Activated naive CD8-positive, alpha-beta T cell treated with anti-CD3 and anti-CD28 coated beads, Interleukin-2, amount 10 ng/mL, durations not matched to agents 7 days and 5 days (primary cell): ENCODE measurements around the gene FGFBP2. TPM values are rescaled to one million over a fixed set of nuclear protein-coding genes. Genes with fewer than 3 reads are reported as not detected.

ENCODE experiments used
- ATAC-seq: fragments of 150-1000 bp; cut with Tn5 transposase; one replicate; pipeline ENCODE4 v1.10.0; 2021; ENCODE audit warnings: low read depth, moderate library complexity
- POLR2A ChIA-PET: fragments of 350-600 bp; sonication (Branson Sonifier 250); formaldehyde crosslinking; loops from one replicate; lab custom pipeline; 2021; ENCODE audit warnings: antibody characterized with exemption; lab: Charles Lee
- DNase-seq: peaks from one replicate; pipeline ENCODE4 v3.0.0; 2021
- H3K27ac Mint-ChIP-seq: one replicate; pipeline ENCODE4 v1.8.0; 2022; ENCODE audit warnings: mild to moderate bottlenecking, mixed read lengths
- H3K27me3 Mint-ChIP-seq: one replicate; pipeline ENCODE4 v1.8.0; 2022; ENCODE audit warnings: mild to moderate bottlenecking, moderate library complexity, mixed read lengths
- H3K36me3 Mint-ChIP-seq: one replicate; pipeline ENCODE4 v1.8.0; 2021; ENCODE audit warnings: mild to moderate bottlenecking, mixed read lengths
- H3K4me1 Mint-ChIP-seq: one replicate; pipeline ENCODE4 v1.8.0; 2021; ENCODE audit warnings: mixed read lengths
- H3K4me3 Mint-ChIP-seq: one replicate; pipeline ENCODE4 v1.8.0; 2022; ENCODE audit warnings: mild to moderate bottlenecking, moderate library complexity, mixed read lengths
- H3K9me3 Mint-ChIP-seq: one replicate; pipeline ENCODE4 v1.8.0; 2021; ENCODE audit warnings: mixed read lengths
- total RNA-seq, 2 experiments: library from RNA; stranded (reverse); gene quantifications; one replicate each; pipeline ENCODE4 v1.2.3, GENCODE V29; 2021

The FGFBP2 gene
- total RNA-seq, 2 experiments from 2014 or later = 23.9 to 25.0 TPM

GRCh38 chr4:15988222-15988621 is 25.2 kb upstream of the FGFBP2 start:
- no peaks in the 10 kb centered on the region for H3K9me3 Mint-ChIP-seq
- no peak for DNase-seq
- no peak overlapping the region for H3K27ac Mint-ChIP-seq
- ATAC-seq = no peak
- no peak overlapping the region for H3K4me3 Mint-ChIP-seq
- H3K27me3 Mint-ChIP-seq = peaks cover 35% of the 10 kb centered on the region
- POLR2A ChIA-PET = no interaction called here
- H3K4me1 Mint-ChIP-seq = peaks cover 6% of the 10 kb centered on the region
- no peaks in the 10 kb centered on the region for H3K36me3 Mint-ChIP-seq

DNA sequence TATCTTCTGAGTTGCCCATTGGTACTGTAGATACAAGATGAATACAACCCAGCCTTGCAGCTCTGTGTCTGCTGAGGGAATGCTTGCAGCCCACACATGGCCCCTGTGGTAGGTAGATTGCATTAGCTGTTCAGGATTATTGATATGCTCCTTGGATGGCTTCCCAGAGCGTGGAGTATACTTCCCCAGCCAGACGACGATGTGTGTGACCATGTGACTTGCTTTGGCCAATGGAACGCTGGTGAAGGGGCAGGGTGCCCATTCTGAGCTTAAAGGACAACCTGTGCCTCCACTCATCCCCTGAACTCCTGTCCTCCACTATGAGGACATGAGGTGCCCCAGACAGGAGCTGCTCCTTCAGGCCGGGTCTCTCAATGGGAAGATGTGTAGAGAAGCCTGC is 23.9 kb upstream of the FGFBP2 start:
- no peak overlapping the region for H3K27ac Mint-ChIP-seq
- POLR2A ChIA-PET = no interaction called here

GRCh38 chr4:15983610-15984009 is 20.6 kb upstream of the FGFBP2 start:
- H3K27me3 Mint-ChIP-seq = peaks cover 14% of the 10 kb centered on the region
- no peaks in the 10 kb centered on the region for H3K4me1 Mint-ChIP-seq
- POLR2A ChIA-PET = no interaction called here
- no peak overlapping the region for H3K4me3 Mint-ChIP-seq
- DNase-seq = no peak
- no peaks in the 10 kb centered on the region for H3K36me3 Mint-ChIP-seq
- ATAC-seq = no peak
- no peaks in the 10 kb centered on the region for H3K9me3 Mint-ChIP-seq
- no peak overlapping the region for H3K27ac Mint-ChIP-seq

More for the DNA sequence above, 23.9 kb upstream of the FGFBP2 start:
- no peak for ATAC-seq
- DNase-seq = no peak
- Mint-ChIP-seq H3K4me1 (peaks cover 4% of the 10 kb centered on the region), H3K9me3 (no peaks in the 10 kb centered on the region), H3K27me3 (peaks cover 27% of the 10 kb centered on the region), H3K36me3 (no peaks in the 10 kb centered on the region), H3K4me3 (no peak overlapping the region)

DNA sequence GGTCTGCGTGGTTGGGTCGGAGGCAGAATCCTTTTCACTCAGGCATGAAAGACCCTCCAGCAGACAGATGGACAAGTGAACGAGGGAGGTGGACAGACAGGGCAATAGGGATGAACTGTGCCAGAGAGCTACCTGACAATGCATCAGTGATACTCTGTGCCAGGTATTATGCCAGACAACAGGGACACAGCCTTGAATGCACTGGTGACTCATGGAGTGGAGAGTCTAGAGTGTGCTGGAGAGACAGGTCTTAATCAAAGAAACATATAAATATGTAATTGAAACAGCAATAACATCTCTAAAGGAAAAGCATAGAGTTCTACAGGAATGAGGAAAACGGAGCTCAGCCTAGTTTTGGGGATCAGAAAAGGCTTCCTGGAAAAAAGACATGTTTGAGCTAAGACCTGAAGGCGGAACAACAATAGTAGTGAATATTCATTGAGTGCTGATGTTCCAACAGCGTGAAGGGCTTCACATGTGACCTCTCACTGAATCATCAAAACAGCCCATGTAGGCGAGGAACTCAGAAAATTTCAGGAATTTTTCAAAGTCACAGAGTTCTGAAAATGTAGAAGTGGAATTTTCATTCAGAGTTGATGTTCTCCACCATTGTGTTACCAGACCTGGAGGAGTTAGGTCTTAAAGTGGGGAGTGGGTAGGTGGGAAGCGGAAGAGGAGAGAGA is 20.0 kb upstream of the FGFBP2 start:
- Mint-ChIP-seq H3K36me3 (no peaks in the 10 kb centered on the region), H3K4me3 (no peak overlapping the region), H3K27ac (no peak overlapping the region), H3K27me3 (peaks cover 16% of the 10 kb centered on the region), H3K4me1 (no peaks in the 10 kb centered on the region), H3K9me3 (no peaks in the 10 kb centered on the region)
- DNase-seq (no peak), ATAC-seq (no peak)
- POLR2A ChIA-PET = no interaction called here

GRCh38 chr4:15976456-15977447 is 13.8 kb upstream of the FGFBP2 start:
- H3K9me3 Mint-ChIP-seq = no peaks in the 10 kb centered on the region
- no peak overlapping the region for H3K27ac Mint-ChIP-seq
- no peaks in the 10 kb centered on the region for H3K4me1 Mint-ChIP-seq
- no peak for DNase-seq
- POLR2A ChIA-PET = no interaction called here
- peaks cover 24% of the 10 kb centered on the region for H3K27me3 Mint-ChIP-seq
- H3K36me3 Mint-ChIP-seq = no peaks in the 10 kb centered on the region
- ATAC-seq = no peak
- no peak overlapping the region for H3K4me3 Mint-ChIP-seq

DNA sequence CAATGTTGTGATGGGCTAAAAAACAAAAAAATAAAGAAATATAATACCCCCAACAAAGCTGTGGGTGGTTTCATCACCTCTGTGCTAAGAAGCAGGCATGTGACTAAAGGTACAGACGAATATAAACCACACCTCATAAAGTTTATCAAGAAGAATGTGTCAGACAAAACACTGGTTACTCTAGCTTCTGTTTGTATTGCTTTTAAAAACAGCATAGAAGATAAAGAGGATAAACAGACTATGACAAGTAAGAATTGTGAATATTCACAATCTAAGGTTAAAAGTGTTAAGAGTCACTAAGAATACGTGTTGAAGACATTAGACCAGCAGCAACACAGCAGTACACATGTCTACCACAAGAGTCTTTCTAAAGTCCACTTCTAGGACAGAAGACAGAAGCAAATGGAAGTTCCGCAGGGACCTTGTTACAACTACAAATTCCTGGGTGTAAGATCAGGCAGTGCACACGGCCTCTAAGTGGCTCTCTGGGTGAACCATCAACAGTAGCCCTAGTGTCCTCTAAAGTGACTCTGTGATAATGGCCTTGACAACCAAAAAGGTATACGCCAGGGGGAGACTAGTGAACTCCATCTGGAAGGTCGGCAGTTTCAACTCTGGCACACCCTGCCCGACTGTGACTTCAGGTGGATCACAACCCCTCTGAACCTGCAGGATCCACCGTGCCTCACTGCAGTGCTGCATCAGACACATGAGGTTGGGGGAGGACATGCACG is 8.3 kb upstream of the FGFBP2 start:
- POLR2A ChIA-PET = no interaction called here

GRCh38 chr4:15968551-15969300 is 5.8 kb upstream of the FGFBP2 start:
- Mint-ChIP-seq H3K27ac (no peak overlapping the region), H3K36me3 (peaks cover 4% of the 10 kb centered on the region), H3K27me3 (peaks cover 13% of the 10 kb centered on the region), H3K4me1 (peaks cover 5% of the 10 kb centered on the region), H3K9me3 (peaks cover 3% of the 10 kb centered on the region), H3K4me3 (no peak overlapping the region)
- DNase-seq = no peak
- POLR2A ChIA-PET = no interaction called here
- no peak for ATAC-seq

More for the DNA sequence above, 8.3 kb upstream of the FGFBP2 start:
- Mint-ChIP-seq H3K4me1 (no peaks in the 10 kb centered on the region), H3K27me3 (peaks cover 14% of the 10 kb centered on the region), H3K36me3 (peaks cover 2% of the 10 kb centered on the region), H3K27ac (no peak overlapping the region), H3K4me3 (no peak overlapping the region), H3K9me3 (peaks cover 2% of the 10 kb centered on the region)
- ATAC-seq (no peak), DNase-seq (no peak)

GRCh38 chr4:15965325-15965724 is 2.4 kb upstream of the FGFBP2 start:
- Mint-ChIP-seq H3K27ac (no peak overlapping the region), H3K4me3 (no peak overlapping the region)

GRCh38 chr4:15964159-15964558 is 1.2 kb upstream of the FGFBP2 start:
- Mint-ChIP-seq H3K4me1 (peaks cover 30% of the 10 kb centered on the region), H3K27me3 (peaks cover 9% of the 10 kb centered on the region), H3K36me3 (peaks cover 4% of the 10 kb centered on the region), H3K9me3 (peaks cover 3% of the 10 kb centered on the region), H3K27ac (peak overlapping the region; percentile 72), H3K4me3 (peak overlapping the region; percentile 46)
- ATAC-seq (no peak), DNase-seq (no peak)
- POLR2A ChIA-PET = interaction anchor here (1.0 kb wide), 1 partner anchor 38 kb away, joined by 4 read pairs; no protein-coding TSS in a partner anchor

More at GRCh38 chr4:15965325-15965724, 2.4 kb upstream of the FGFBP2 start:
- DNase-seq (no peak), ATAC-seq (no peak)
- Mint-ChIP-seq H3K36me3 (peaks cover 4% of the 10 kb centered on the region), H3K9me3 (peaks cover 3% of the 10 kb centered on the region), H3K27me3 (peaks cover 9% of the 10 kb centered on the region), H3K4me1 (peaks cover 30% of the 10 kb centered on the region)
- POLR2A ChIA-PET = interaction anchor here (0.6 kb wide), 1 partner anchor 233 kb away, joined by 3 read pairs; no protein-coding TSS in a partner anchor

GRCh38 chr4:15963576-15963975 is 601 bp upstream of the FGFBP2 start:
- peak overlapping the region; percentile 72 for H3K27ac Mint-ChIP-seq

DNA sequence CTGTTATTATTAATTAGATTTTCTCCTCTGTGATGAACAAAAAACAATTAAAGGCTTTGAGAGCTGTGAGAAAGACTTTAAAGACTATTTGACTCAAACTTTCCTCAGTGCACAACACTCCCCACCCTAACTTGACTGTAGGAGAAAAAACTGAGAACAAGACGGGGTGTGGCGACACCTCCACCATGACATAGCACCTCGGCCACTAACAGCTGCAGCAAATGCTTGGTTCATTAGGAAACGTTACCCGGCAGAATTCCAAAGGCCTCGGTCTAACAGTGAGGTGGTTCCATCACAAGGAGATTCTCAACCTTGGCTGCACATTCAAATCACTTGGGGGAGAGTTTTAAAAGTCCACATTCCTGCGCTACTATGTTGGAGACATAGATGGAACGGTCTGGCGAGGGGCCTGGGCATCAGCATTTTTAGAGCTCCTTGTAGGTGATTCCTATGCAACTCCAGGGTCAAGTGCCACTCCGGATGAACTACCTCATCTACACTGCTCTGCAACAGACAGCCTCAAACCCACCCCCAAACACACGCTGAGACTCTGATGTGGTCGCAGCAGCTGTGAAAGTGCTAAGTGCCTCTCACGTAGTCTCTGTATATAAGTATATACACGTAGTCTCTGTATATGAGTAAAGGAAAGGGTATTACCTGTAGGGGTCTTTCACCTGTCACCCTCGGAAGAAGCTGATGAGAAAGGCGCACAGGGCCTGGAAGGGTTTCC is 1.0 kb downstream of the FGFBP2 start:
- Mint-ChIP-seq H3K9me3 (peaks cover 3% of the 10 kb centered on the region), H3K27ac (peak overlapping the region; percentile 71), H3K4me1 (peaks cover 30% of the 10 kb centered on the region), H3K36me3 (peaks cover 4% of the 10 kb centered on the region), H3K4me3 (peak overlapping the region; percentile 81), H3K27me3 (peaks cover 3% of the 10 kb centered on the region)
- POLR2A ChIA-PET = interaction anchor here (1.2 to 1.6 kb wide), 2 partner anchors 9 to 206 kb away, joined by 3 read pairs; no protein-coding TSS in a partner anchor
- DNase-seq = peak; percentile 54
- peak; percentile 32 for ATAC-seq

More at GRCh38 chr4:15963576-15963975, 601 bp upstream of the FGFBP2 start:
- peaks cover 3% of the 10 kb centered on the region for H3K9me3 Mint-ChIP-seq
- peaks cover 9% of the 10 kb centered on the region for H3K27me3 Mint-ChIP-seq
- peak; percentile 78 for DNase-seq
- H3K4me3 Mint-ChIP-seq = peak overlapping the region; percentile 81
- ATAC-seq = peak; percentile 88
- peaks cover 4% of the 10 kb centered on the region for H3K36me3 Mint-ChIP-seq
- POLR2A ChIA-PET = interaction anchor here (0.9 to 1.6 kb wide), 3 partner anchors 10 to 208 kb away, joined by 3 to 4 read pairs (median 3); no protein-coding TSS in a partner anchor
- H3K4me1 Mint-ChIP-seq = peaks cover 30% of the 10 kb centered on the region

DNA sequence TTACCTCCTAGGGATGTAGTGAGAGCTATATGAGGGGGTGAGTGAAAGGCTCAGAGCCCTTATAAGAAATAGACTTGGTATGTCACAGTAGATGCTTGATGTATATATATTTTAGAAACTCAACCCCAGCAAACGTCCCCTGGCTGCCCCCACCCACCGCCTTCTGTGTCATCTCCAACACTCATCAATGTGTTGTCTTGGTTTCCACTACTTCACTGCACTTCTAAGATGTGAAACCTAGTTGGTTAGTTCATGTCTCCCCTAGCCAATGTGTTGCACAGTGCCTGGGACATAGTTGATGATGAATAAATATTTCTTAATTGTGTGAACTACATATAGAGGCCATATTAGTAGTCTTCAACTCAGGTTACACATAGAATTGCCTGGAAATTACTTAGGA is 4.4 kb downstream of the FGFBP2 start:
- ATAC-seq (no peak), DNase-seq (no peak)
- Mint-ChIP-seq H3K9me3 (no peaks in the 10 kb centered on the region), H3K4me1 (peaks cover 28% of the 10 kb centered on the region), H3K27me3 (no peaks in the 10 kb centered on the region), H3K4me3 (no peak overlapping the region), H3K36me3 (no peaks in the 10 kb centered on the region), H3K27ac (no peak overlapping the region)
- POLR2A ChIA-PET = no interaction called here
